ENCODE results near the gene MUC21. TPM values are rescaled to one million over a fixed set of nuclear protein-coding genes. Genes with fewer than 3 reads are reported as not detected.
"Not testable (repeated sequence)": the region's sequence is repeated elsewhere in the genome, so short reads cannot be mapped to it uniquely, and the experiment has no call there.

Gene MUC21
- total RNA-seq, 1 donor from 2014 or later = not detected

DNA sequence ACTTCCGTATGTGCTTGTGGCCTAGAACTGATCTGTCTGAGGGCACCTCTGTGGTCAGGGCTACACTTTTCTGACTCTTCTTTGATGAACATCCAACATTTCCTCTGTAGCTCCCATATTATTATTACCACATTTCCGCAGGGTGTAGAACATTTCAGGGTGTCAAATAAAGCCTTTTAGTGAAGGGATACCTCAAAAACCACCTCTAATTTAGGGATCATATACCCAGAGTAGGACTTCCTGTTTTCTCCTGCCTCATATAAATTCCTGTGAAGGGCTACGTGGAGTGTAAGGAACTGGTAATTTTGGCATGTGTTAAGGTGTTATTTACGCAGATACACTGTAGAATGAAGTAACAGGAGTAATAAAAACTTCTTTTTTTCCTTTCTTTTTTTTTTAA is 21.3 kb downstream of the MUC21 start:
- intact Hi-C loops (cut with micrococcal nuclease) = no loop called here
- Mint-ChIP-seq H3K4me1 (ENCODE audit: low read depth) (peaks cover 17% of the 10 kb centered on the region), H3K36me3 (ENCODE audit: low read depth) (no peaks in the 10 kb centered on the region), H3K27ac (no peak overlapping the region), H3K4me3 (no peak overlapping the region), H3K9me3 (no peaks in the 10 kb centered on the region), H3K27me3 (ENCODE audit: insufficient read depth) (peaks cover 14% of the 10 kb centered on the region)
- no peak for DNase-seq (ENCODE audit: low spot score)

DNA sequence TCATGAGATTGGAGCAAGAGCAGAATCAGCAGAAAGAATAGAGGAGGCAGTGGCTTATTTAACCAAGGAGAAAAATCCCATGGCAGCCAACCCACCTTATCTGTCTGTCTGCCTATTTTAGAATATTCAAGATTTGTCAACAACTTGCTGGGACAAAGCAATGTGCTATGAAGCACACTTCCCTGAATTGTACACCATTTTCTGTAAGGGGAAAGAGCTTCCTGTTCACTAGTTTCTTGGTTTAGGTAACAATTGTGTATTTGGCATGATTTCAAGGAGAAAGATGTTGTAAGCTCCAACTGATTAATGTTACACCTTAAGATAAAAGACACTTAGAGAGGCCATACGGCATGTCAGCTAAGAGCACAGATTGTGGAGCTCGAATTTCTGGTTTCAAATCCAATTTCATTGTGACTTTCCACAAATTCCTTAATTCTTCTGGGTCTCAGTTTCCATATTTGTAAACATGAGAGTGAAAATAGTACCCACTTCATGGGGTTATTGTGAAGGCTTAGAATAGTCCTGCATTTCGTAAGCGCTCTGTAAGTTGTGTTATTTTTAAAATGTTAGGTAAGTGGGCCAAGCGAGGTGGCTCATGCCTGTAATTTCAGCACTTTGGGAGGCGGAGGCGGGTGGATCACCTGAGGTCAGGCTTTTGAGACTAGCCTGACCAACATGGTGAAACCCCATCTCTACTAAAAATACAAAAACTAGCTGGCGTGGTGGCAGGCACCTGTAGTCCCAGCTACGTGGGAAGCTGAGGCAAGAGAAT is 21.9 kb downstream of the MUC21 start:
- intact Hi-C loops (cut with micrococcal nuclease) = no loop called here
- peaks cover 14% of the 10 kb centered on the region for H3K27me3 Mint-ChIP-seq (ENCODE audit: insufficient read depth)
- peaks cover 22% of the 10 kb centered on the region for H3K4me1 Mint-ChIP-seq (ENCODE audit: low read depth)
- H3K9me3 Mint-ChIP-seq = no peaks in the 10 kb centered on the region
- no peak overlapping the region for H3K27ac Mint-ChIP-seq
- H3K4me3 Mint-ChIP-seq = no peak overlapping the region
- DNase-seq (ENCODE audit: low spot score) = no peak
- H3K36me3 Mint-ChIP-seq (ENCODE audit: low read depth) = no peaks in the 10 kb centered on the region

DNA sequence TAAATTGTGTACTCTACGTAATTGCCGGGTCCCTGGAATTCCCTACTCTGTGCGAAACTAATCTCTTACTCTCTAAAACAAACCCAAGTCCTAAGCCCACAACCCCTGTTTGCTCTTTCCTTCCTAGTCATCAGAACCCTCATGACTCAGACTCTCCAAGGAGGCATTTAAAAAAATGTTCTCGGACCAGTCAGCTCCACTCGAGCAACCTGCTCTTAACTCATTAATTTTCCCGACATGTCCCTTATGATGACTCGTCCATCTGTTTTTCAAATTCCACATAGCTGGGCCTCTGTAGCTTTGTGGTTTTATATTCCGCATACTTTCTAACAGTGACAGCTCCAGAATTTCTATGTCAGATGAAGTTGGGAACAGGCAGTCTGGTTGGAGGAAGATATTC is 24.2 kb downstream of the MUC21 start:
- Mint-ChIP-seq H3K4me1 (ENCODE audit: low read depth) (peaks cover 22% of the 10 kb centered on the region), H3K4me3 (no peak overlapping the region), H3K27ac (no peak overlapping the region), H3K9me3 (no peaks in the 10 kb centered on the region), H3K27me3 (ENCODE audit: insufficient read depth) (peaks cover 14% of the 10 kb centered on the region), H3K36me3 (ENCODE audit: low read depth) (no peaks in the 10 kb centered on the region)
- DNase-seq (ENCODE audit: low spot score) = no peak
- intact Hi-C loops (cut with micrococcal nuclease) = no loop called here

DNA sequence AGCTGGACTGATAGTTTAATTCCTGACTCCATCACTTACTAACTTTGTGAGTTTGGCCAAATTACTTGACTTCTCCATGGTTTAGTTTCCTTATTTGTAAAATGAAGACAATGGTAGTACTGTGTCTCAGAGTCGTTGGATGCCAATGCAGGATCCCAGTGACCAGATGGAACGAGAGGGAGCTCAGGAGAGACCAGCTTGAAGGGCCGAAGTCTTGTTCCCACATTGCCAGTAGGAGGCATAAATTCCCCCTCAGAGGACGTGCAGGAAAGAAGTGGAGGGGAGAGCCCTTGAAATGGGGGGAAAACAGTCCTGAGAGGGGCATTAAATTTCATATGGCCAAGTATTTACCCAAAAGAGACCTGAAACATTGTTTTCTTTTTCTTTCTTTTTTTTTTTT is 24.6 kb downstream of the MUC21 start:
- H3K27ac Mint-ChIP-seq = no peak overlapping the region

DNA sequence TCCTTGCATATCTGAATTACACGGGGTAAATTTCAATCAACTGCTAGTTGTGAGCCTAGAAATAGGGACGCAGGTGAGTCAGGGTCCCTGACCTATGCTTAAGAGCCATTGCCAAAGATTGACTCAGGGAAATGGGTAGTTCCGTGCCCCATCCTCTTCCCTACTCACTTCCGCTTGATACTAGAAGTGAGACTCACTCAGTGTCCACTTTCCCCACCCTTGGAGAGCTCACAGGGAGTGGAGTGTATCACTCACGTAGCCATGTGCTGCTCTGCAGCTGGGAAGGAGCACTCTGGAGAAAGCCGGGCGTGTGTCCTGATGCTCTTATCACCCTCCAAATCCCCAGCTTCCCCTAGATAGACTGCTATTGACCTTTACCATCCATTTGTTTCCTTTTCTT is 26.2 kb downstream of the MUC21 start:
- Mint-ChIP-seq H3K4me1 (ENCODE audit: low read depth) (peaks cover 16% of the 10 kb centered on the region), H3K9me3 (no peaks in the 10 kb centered on the region), H3K36me3 (ENCODE audit: low read depth) (no peaks in the 10 kb centered on the region), H3K27ac (no peak overlapping the region), H3K4me3 (no peak overlapping the region), H3K27me3 (ENCODE audit: insufficient read depth) (peaks cover 17% of the 10 kb centered on the region)
- intact Hi-C loops (cut with micrococcal nuclease) = loop anchor here (1.0 kb wide), 1 partner anchor 35 kb away; no protein-coding TSS in a partner anchor
- DNase-seq (ENCODE audit: low spot score) = no peak

More for the DNA sequence above, 24.6 kb downstream of the MUC21 start:
- H3K9me3 Mint-ChIP-seq = no peaks in the 10 kb centered on the region
- peaks cover 14% of the 10 kb centered on the region for H3K27me3 Mint-ChIP-seq (ENCODE audit: insufficient read depth)
- peaks cover 22% of the 10 kb centered on the region for H3K4me1 Mint-ChIP-seq (ENCODE audit: low read depth)
- DNase-seq (ENCODE audit: low spot score) = no peak
- intact Hi-C loops (cut with micrococcal nuclease) = no loop called here
- H3K36me3 Mint-ChIP-seq (ENCODE audit: low read depth) = no peaks in the 10 kb centered on the region
- no peak overlapping the region for H3K4me3 Mint-ChIP-seq

DNA sequence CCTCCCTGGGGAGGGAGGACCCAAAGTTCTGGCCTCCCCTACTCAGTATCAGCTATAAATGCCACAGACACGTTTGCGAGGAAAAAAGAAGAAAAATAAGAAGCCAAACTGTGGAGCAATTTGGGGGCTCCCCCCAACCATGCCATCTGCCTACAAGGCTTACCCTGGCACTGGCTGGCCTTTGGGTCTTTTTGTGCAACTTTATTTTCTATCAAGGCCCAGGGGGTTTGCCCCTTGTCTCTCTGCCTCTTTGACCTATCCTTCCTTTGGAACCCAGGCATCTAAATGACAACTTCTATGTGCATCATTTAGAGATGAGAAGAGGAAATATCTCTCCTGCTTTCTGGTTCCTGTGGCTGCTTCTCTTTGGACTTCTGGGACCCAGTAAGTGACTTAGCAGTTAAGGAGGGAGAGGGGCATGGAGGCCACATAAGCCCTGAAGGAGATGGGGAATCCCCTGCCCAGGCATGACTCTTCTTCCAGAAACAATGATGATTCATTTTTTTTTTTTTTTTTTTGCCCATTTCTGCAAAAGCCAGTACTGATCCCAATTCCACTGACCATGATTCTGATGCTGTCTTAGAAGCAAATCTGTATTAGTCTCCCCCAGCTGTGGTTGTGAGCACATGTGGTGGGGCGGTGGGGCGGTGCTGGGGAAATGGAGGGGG is 27.0 kb downstream of the MUC21 start, which contains the start of gene MUC22:
MUC22 (plus strand) TSS at position 82 of the 668 bp plus-strand sequence; CDS start at position 315, 233 bp downstream.
- Mint-ChIP-seq H3K27me3 (ENCODE audit: insufficient read depth) (peaks cover 17% of the 10 kb centered on the region), H3K4me1 (ENCODE audit: low read depth) (peaks cover 10% of the 10 kb centered on the region), H3K36me3 (ENCODE audit: low read depth) (no peaks in the 10 kb centered on the region), H3K4me3 (no peak within 1 kb of the TSS), H3K9me3 (no peaks in the 10 kb centered on the region), H3K27ac (no peak within 1 kb of the TSS)
- intact Hi-C loops (cut with micrococcal nuclease) = no loop called here
- DNase-seq (ENCODE audit: low spot score) = no peak

DNA sequence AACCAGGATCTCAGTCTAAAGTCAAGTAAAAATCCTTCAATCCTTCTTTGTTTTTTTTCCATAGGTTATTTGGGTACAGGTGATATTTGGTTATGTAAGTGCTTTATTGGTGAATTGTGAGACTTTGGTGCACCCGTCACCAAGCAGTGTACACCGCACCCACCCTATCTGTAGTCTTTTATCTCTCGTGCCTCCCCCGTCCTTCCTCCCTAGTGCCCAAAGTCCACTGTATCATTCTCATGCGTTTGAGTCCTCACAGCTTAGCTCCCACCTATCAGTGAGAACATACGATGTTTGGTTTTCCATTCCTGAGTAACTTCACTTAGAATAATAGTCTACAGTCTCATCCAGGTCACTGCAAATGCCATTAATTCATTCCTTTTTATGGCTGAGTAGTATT is 27.6 kb downstream of the MUC21 start:
- no peaks in the 10 kb centered on the region for H3K9me3 Mint-ChIP-seq
- H3K36me3 Mint-ChIP-seq (ENCODE audit: low read depth) = no peaks in the 10 kb centered on the region
- peaks cover 10% of the 10 kb centered on the region for H3K4me1 Mint-ChIP-seq (ENCODE audit: low read depth)
- H3K27ac Mint-ChIP-seq = no peak overlapping the region
- no peak for DNase-seq (ENCODE audit: low spot score)
- peaks cover 11% of the 10 kb centered on the region for H3K27me3 Mint-ChIP-seq (ENCODE audit: insufficient read depth)
- no peak overlapping the region for H3K4me3 Mint-ChIP-seq
- intact Hi-C loops (cut with micrococcal nuclease) = no loop called here

DNA sequence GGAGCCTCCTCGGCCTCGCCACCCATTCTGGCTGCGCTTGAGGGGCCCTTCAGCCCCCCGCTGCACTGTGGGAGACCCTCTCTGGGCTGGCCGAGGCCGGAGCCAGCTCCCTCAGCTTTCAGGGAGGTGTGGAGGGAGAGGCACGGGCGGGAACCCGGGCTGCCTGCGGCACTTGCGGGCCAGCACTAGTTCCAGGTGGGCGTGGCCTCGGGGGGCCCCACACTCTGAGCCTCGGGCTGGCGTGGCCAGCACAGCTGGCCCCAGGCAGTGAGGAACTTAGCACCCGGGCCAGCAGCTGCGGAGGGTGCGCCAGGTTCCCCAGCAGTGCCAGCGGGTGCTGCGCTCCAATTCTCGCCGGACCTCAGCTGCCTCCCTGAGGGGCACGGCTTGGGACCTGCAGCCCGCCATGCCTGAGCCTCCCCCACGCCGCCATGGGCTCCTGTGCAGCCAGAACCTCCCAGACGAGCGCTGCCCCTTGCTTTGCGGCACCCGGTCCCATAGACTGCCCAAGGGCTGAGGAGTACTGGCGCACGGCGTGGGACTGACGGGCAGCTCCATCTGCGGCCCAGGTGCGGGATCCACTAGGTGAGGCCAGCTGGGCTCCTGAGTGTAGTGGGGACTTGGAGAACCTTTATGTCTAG is 33.3 kb downstream of the MUC21 start:
- no peaks in the 10 kb centered on the region for H3K9me3 Mint-ChIP-seq
- no peak overlapping the region for H3K27ac Mint-ChIP-seq
- no peak for DNase-seq (ENCODE audit: low spot score)
- H3K36me3 Mint-ChIP-seq (ENCODE audit: low read depth) = no peaks in the 10 kb centered on the region
- H3K27me3 Mint-ChIP-seq (ENCODE audit: insufficient read depth) = peaks cover 12% of the 10 kb centered on the region
- intact Hi-C loops (cut with micrococcal nuclease) = no loop called here
- H3K4me3 Mint-ChIP-seq = no peak overlapping the region
- peaks cover 5% of the 10 kb centered on the region for H3K4me1 Mint-ChIP-seq (ENCODE audit: low read depth)

DNA sequence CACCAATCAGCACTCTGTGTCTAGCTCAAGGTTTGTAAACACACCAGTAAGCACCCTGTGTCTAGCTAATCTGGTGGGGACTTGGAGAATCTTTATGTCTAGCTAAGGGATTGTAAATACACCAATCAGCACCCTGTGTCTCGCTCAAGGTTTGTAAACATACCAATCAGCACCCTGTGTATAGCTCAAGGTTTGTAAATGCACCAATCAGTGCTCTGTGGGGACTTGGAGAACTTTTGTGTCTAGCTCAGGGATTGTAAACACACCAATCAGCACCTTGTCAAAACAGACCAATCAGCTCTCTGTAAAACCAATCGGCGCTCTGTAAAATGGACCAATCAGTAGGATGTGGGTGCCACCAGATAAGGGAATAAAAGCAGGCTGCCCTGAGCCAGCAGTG is 33.9 kb downstream of the MUC21 start:
- H3K9me3 Mint-ChIP-seq; intact Hi-C loops (cut with micrococcal nuclease); DNase-seq (ENCODE audit: low spot score); H3K27ac Mint-ChIP-seq; H3K4me3 Mint-ChIP-seq; H3K4me1 Mint-ChIP-seq (ENCODE audit: low read depth); H3K36me3 Mint-ChIP-seq (ENCODE audit: low read depth): not testable (repeated sequence)
- peaks cover 14% of the 10 kb centered on the region for H3K27me3 Mint-ChIP-seq (ENCODE audit: insufficient read depth)

DNA sequence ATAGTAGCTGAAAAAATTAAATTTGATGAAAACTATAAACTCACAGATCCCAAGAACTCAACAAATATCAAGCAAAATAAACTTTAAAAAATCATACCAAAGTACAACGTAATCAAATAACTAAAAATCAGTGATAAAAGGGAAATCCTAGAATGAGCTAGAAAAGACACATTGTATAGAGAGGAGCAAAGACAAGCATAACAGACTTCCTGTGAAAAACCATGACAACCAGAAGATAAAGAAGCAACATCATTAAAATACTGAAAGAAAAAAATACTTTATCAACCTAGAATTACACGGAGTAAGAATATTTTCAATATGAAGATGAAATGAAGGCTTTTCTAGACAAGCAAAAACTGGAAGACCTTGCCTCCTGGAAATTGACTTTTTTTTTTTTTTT is 36.5 kb downstream of the MUC21 start:
- no peaks in the 10 kb centered on the region for H3K36me3 Mint-ChIP-seq (ENCODE audit: low read depth)
- no peaks in the 10 kb centered on the region for H3K9me3 Mint-ChIP-seq
- no peak overlapping the region for H3K4me3 Mint-ChIP-seq
- no peak overlapping the region for H3K27ac Mint-ChIP-seq
- peaks cover 14% of the 10 kb centered on the region for H3K27me3 Mint-ChIP-seq (ENCODE audit: insufficient read depth)
- DNase-seq (ENCODE audit: low spot score) = no peak
- H3K4me1 Mint-ChIP-seq (ENCODE audit: low read depth) = peaks cover 5% of the 10 kb centered on the region
- intact Hi-C loops (cut with micrococcal nuclease) = no loop called here

DNA sequence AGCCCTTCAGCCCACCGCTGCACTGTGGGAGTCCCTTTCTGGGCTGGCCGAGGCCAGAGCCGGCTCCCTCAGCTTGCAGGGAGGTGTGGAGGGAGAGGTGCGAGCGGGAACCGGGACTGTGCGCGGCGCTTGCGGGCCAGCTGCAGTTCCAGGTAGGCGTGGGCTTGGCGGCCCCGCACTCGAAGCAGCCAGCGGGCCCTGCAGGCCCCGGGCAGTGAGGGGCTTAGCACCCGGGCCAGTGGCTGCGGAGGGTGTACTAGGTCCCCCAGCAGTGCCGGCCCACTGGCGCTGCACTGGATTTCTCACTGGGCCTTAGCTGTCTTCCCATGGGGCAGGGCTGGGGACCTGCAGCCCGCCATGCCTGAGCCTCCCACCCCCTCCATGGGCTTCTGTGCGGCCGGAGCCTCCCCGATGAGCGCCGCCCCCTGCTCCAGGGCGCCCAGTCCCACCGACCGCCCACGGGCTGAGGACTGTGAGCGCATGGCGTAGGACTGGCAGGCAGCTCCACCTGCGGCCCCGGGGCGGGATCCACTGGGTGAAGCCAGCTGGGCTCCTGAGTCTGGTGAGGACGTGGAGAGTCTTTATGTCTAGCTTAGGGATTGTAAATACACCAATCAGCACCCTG is 37.2 kb downstream of the MUC21 start:
- H3K36me3 Mint-ChIP-seq (ENCODE audit: low read depth); H3K9me3 Mint-ChIP-seq; DNase-seq (ENCODE audit: low spot score); H3K27ac Mint-ChIP-seq; H3K4me3 Mint-ChIP-seq; H3K4me1 Mint-ChIP-seq (ENCODE audit: low read depth); intact Hi-C loops (cut with micrococcal nuclease): not testable (repeated sequence)
- H3K27me3 Mint-ChIP-seq (ENCODE audit: insufficient read depth) = peaks cover 14% of the 10 kb centered on the region

DNA sequence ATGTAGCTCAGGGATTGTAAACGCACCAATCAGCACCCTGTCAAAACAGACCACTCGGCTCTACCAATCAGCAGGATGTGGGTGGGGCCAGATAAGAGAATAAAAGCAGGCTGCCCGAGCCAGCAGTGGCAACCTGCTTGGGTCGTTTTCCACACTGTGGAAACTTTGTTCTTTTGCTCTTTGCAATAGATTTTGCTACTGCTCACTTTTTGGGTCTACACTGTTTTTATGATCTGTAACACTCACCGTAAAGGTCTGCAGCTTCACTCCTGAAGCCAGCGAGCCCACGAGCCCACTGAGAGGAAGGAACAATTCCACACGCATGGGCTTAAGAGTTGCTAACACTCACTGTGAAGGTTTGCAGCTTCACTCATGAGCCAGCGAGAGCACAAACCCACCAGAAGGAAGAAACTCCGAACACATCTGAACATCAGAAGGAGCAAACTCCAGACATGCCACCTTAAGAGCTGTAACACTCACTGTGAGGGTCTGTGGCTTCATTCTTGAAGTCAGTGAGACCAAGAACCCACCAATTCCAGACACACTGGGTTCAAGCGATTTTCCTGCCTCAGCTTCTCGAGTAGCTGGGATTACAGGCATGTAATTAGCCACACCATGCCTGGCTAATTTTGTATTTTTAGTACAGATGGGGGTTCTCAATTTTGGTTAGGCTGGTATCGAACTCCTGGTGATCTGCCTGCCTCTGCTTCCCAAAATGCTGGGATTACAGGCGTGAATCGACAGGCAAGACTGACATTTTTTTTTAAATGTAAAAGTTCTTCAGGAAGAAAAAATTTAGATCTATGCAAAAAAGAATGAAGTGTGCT is 38.4 kb downstream of the MUC21 start:
- intact Hi-C loops (cut with micrococcal nuclease); H3K36me3 Mint-ChIP-seq (ENCODE audit: low read depth); H3K4me1 Mint-ChIP-seq (ENCODE audit: low read depth); DNase-seq (ENCODE audit: low spot score); H3K9me3 Mint-ChIP-seq; H3K27ac Mint-ChIP-seq; H3K4me3 Mint-ChIP-seq: not testable (repeated sequence)
- H3K27me3 Mint-ChIP-seq (ENCODE audit: insufficient read depth) = peaks cover 14% of the 10 kb centered on the region
